Activated T-cell treated with anti-CD3 and anti-CD28 coated beads, Interleukin-2, amount 50 U/mL, for 48 hours (primary cell): ENCODE data around the gene PHB1.

Source experiments
- DNase-seq, 2 experiments: peaks; one replicate each; pipeline ENCODE4 v3.0.0-alpha.2; 2020

The PHB1 gene

DNA sequence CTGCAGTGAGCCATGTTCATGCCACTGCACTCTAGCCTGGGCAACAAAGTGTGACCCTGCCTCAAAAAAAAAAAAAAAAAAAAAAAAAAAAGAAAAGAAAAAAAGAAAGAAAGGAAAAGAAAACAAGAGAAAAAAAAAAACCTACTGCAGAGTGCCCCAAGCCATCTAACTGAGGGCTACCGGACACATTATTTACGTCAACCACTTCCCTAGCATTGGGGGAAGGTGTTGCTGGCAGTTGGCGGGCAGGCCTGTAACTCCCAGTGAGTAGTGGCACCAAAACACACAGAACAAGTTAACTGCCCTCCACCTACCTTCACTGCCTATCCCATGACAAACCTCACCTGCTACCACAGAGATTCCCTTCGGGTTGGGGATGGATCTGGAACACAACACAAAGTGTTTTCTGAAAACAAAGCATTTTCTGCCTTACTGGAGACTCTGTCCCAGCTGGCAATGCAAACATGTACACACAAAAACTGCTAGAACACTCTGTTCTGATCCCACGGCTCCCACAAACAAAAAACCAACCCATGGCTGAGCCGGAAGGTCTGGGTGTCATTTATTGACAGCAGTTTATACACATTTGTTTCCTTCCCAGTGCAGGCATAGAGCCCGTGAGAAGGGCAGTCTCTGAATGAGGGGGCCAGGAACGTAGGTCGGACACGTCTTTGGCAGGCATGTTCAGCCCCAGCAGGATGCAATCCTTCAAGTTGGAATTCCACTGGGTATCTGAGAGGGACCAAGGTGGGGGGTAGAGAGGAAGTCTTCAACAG is 11.0 kb downstream of the PHB1 start:
- no peak for DNase-seq

DNA sequence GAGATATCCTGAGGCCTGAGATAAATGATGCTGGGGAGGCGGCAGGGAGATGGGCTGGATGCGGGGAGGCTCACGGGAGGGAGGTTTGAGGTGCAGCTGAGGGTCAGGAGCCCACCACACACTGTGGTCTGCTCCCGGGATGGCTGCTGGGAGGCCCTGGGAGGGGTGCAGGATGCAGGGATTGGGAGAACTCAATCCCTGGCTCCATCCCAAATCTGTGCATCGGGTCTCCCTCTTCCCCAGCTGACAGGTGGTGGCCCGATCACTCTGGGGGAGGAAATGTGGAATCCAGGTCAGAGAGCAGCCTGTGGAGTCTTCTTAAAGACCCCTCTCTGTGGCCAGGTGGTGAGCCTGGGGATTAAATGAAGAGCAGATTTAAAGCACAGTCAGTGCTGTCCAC is 12.0 kb downstream of the PHB1 start:
- DNase-seq: no peak

DNA sequence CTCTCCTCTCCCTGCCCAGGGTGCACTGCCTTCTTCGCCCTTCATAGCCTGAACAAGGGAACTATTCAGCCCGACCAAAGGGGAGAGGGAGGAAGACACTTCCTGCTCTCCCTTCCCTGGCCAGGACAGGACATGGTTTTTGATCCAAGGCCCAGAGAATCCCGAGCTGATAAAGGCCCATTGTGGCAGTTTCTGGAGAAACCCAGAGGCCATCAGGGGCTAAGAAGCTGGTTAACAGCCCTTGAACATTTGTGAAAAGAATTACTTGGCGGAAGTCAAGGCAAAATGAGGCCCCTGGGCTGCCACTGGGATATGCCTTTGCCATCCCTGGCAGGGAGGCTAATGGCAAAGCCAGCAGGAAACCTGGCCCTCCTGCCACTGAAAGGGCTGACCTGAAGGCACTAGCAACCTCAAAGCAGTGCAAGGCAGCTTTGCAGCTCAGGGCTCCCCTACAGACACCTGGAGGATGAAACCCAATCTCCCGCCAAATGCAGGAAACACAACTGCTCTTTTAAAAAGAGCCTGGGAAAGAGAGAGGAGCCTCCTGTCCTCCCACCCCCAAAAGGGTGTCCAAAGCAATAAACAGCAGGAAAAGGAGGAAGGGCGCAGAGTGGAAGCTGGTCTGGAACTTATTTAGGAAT is 12.6 kb downstream of the PHB1 start:
- DNase-seq: no peak

DNA sequence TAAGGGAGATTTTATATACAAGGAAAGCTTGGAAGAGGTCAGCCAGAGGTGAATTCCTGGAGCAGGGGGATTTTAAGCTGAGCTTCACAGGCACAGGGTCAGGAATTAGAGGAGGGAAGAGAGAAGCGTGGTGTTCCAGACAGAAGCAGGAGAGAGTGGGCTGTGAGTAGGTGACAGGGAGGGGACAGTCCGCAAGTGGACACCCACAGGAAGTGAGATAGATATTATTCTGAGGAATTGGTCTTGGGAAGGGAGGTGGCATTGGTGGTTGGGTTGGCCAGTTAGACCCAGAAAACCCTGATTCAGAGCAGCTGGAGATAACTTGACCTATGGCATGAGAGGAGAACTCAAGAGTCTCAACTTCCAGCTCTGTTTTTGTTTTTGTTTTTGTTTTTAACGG is 14.7 kb downstream of the PHB1 start:
- no peak for DNase-seq

DNA sequence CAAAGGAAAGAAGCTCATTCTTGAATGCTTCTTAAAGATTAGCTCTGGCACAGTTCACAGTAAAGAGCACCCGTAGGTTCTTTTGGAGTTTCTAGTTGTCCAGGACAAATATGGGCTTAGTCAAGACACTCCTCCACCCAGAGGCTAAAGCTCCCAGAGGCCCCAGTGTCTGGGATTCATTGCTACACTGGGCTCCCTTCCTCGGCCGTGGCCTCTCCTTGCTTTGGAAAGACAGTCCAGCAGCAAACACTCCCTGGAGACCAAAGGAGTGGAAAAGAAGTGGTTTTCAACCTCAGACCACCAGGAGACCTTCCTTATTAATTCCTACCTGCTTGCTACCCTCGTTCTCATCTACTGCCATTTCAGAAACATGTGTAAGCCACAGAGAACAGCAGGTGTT is 17.1 kb downstream of the PHB1 start:
- DNase-seq: no peak

DNA sequence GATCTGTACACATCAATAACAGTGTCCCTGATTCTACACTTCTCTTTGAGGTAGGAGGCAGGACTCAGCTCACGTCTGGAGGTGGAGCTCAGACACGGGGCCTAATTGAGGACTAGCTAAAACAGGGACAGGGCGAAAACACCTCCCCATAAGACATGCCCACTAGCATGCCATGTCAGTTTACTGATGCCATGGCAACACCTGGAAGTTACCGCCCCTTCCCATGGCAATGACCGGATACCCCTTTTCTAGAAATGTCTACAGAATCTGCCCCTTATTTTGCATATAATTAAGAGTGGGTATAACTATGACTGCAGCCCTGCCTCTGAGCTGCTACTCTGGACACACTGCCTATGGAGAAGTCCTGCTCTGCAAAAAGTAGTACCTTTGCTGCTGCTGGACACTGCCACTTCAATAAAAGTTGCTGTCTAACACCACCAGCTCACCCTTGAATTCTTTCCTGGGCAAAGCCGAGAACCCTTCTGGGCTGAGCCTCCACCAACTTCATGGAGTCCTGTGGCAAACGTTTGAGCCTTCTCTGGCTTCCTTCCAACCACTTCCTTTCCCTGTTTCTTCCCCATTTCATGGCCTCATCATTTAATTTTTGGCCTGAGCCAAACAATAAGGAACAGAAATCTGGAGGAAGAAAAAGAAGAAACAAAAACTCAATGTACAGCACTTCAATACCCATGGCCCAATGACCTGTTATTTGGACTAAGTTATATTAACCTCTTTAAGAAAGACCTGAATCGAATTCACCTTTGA is 21.0 kb downstream of the PHB1 start:
- DNase-seq: no peak

DNA sequence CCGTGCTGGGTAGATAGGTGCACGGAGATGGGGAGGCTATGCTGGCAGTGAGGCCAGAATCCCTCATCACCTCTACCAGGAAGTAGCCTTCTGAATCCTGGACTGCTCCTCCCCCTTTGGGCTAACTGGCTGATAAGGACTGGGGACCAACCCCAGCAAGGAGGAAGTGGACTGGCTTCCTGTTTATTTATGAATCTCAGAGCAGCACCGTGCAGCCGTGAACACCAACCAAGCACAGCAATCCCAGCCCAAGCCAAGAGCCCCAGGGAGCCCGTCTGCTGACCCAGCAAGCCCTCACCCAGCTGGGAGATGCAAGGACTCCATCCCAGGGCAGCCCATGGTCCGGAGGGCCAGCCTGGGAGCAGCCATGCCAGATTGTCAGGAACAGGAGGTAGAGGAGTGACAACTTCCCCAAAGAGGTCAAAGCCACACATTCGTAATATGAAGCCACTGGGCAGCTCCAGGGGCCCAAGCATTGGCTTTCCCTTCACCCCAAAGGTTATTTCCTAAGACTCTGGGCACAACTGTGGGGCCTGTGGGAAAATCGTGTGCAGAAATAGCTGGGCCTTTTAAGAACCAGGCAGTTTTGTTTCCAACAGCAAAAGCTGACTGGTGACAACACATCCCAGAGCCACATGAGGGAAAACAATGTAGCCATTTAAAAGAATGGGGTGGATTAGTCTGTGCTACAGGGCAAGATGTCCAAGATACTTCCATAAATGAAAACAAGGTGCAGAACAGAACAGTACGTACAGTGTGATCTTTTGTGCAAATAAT is 23.9 kb downstream of the PHB1 start:
- peak; percentile 27 to 29 for DNase-seq

DNA sequence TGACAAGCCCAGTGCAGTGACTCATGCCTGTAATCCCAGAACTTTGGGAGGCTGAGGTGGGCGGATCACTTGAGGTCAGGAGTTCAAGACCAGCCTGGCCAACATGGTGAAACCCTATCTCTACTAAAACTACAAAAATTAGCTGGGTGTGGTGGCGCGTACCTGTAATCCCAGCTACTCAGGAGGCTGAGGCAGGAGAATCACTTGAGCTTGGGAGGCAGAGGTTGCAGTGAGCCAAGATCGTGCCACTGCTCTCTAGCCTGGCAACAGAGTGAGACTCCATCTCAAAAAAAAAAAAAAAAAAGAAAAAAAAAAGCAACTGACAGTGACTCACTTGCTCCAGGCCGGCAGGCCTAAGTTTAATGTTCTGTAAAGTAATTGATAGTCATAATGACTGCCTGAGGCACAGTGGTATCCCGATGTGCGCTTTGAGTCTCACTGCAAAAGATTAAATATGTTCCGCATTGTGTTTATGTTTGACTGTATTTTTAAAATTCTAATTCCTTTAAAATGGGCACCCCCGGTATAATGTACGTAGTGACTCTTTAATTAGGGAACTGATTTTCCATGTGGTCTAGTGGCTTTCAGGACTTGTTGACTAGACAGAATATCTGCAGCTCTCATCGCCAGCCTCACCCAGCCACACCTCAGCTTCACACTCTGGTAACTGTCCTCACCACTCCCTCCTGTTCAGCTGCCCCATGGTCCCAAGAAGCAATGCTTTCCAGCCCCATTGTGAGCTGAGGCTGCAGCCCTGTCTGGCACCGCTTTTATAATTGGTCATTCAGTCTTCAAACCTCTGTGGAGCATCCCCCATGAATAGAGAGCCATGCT is 25.0 kb downstream of the PHB1 start:
- peak; percentile 25 to 31 for DNase-seq

DNA sequence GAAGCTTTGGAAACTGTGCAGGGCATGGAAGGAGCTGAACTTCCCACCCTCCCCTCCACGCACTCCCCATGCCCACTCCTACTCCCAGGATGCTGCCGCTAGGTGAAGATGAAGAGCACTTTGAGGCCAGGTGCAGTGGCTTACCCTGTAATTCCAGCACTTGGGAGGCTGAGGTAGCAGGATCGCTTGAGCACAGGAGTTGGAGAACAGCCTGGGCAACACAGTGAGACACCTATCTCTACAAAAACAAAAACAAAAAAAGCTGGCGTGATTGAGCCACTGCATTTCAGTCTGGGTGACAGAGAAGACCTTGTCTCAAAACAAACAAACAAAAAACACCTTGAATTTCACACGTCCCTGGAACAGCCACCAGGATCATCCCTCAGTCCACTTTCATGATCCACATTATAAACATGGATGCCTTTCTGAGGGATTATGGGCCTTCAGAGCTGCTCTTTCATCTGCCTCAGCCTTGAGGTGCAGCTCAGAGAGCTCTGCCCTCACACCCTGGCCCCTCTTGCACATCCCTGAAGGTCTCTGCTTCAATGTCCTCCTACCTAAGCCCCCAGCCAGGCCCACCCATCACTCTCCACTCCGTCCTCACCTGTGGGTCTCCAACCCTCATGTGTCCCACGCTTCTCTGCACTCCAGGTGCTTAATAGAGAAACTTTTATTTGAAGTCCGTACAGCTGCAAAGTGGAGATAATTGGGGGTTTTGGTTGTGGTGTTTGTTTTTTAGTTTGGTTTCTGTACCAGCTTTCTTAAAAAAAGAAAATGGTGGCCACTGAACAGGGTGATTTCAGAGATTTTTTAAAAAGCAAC is 25.8 kb downstream of the PHB1 start:
- no peak for DNase-seq

DNA sequence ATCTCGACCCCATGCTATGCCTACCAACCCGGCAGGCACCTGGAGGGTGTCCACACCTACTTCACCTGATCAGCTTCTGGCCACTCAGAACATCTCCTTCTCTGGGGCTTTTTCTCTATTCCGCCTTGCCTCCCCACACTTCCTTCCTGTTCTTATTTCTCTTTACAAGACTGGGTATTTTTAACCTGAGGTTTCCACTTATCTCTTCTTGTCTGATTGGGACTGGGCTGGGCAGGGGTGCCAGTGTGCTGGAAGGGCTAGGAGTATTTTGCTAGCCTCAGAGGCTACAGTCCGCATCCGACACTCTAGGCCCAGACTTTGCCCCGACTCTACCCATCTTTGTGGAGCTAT is 26.4 kb downstream of the PHB1 start:
- DNase-seq: no peak

DNA sequence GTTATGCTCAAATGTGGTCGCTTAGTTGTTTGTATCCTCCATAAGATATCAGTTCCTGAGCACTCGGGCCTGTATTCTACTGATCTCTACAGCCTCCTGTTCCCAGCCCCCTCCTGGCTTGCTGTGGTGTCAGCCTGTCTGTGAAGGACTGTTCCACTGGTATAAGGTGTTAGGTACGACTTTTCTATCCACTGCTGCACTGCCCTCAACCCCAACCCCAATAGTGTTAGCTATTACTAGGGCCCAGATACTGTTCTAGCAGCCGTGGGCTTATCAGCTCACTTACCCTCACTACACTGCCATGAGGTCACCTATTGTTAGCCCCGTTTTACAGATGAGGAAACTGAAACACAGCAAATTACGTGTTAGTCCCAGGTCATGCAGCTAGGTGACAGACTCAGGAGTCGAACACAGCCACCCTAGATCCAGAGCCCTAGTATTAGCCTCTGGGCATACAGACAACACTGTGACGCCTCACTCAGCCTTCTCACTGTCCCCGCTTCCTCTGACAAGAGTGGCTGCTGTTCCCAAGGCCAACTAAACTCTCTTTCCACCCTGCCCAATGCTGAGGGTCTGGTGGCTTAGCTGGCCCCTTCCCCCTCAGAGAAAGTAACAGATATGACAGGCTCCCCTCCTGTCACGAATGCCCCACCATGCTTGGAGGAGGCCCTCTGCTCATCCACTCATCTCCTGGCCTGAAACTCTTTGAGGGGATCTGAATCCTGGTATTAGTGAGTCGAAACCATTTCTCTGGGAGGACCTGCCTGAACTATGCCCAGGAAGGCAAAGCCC is 27.0 kb downstream of the PHB1 start:
- peak; percentile 48 to 50 for DNase-seq

DNA sequence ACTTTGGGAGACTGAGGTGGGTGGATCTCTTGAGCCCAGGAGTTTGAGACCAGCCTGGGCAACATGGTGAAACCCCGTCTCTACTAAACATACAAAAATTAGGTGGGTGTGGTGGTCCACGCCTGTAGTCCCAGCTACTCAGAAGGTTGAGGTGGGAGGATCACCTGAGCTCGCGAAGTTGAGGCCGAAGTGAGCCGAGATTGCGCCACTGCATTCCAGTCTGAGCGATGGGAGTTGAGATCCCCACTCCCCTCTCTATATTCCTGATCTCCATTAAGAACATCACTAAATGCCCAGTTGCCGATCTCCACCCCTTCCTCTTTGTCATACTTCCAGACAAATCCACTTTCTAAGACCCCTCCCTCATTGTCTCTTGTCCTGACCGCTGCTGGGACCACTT is 28.3 kb downstream of the PHB1 start:
- no peak for DNase-seq

DNA sequence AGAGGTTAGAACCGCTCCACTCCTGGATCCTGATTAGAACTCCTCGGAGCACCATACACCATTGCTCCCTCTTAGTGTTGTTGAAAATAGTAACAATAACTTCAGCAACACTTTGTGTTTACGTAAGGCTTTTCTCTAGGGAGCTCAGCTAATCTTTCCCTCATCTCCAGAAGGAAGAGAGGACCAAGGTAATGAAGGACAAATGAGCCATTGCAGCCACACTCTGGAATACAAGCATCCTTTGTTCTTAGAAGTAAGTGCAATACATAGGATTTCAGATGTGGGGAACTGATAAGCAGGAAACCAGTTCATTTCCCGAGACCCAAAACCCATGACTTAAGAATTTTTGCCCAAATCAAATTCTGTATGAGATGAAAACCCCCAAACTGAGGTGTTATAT is 29.7 kb downstream of the PHB1 start:
- no peak for DNase-seq

DNA sequence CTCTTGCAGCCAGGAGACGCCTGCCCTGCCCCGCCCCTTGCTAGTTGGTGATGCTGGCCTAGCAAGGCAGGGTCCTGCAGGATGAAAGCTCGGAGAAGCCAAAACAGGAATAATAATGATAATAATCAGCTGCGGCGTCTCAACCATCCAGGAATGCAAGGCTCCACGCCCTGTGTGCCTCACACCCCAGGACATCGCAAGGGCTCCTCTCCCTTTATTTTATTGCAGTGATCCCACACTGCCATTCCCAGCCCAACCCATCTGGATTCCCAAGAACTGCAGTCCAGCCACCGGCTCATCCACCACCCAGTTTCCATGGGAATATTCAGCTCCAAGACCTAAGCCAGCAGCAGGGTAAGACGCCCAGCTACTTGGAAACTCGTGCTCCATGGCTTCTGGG is 31.6 kb downstream of the PHB1 start:
- DNase-seq: no peak

DNA sequence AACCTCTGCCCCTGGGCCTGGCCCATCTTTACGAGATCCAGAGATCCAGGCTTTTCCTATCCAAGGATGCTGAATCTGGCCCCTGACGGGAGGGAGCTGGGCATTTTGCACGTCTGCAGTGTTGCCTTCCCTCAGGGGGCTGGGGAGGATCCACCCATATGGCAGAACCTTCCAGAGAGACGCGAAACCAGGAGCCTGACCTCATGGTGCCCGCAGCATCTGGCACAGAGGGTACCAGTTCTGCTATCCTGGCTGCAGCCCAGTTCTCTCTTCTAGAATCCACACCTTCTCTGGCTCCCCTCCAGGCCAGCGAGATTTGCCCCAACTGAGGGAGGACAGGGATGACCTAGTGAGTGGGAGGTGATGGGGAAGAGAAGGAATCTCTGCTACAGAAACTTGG is 32.1 kb downstream of the PHB1 start:
- no peak for DNase-seq

DNA sequence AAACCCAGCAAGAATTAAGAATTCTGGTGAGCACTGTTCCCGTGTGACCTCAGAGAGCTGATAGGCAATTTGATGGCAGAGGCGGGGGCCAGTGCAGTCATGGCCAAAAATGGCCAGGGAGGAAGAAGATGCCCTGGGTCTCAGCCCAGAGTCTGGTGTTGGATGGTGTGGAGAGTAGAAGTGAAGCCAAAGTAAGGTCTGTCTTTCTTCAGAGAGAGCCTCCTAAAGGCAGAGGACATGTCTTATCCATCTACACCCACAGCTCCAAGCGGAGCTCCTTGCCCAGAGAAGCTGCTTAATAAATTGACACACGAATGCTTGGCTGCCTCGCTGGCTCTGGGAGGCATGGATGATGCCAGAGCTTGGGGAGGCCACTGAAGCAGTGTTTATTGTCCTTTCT is 32.9 kb downstream of the PHB1 start:
- no peak for DNase-seq

DNA sequence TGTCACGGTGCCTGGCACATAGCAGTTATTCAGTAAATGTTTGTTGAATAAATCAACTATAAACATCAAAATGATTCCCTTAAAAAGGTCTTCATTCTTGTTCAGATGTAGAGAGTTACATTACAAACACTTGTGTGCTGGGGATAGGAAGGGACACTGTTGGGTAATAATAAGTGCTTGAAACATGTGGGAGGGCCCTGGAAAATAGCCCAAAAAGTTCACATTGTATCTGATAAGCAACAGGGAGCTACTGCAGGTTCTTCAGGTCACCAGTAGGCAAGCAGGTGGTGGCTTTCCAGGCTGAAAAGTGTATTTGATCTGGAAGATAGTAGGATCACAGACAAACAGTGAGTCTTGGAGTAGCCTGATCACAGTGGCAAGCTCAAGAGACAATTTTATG is 33.6 kb downstream of the PHB1 start:
- DNase-seq: no peak

DNA sequence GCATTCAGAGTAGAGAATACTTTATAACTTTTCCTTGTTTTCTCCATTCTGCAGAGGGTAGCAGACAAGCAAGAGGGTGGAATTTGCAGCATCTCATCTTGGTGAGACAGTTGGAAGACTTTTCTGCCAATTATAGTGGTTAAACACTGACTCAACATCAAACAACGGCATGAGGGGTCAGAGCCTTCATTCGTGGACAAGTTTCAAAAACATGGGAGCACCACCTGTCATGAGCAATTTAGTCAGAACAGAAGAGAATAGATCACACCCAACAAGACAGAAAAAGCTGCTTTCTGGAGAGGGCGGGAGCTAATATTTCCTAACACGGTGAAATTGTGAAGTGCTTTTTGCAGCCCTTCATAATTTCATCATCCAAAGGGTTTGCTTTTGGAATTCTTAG is 34.8 kb downstream of the PHB1 start:
- DNase-seq: no peak

DNA sequence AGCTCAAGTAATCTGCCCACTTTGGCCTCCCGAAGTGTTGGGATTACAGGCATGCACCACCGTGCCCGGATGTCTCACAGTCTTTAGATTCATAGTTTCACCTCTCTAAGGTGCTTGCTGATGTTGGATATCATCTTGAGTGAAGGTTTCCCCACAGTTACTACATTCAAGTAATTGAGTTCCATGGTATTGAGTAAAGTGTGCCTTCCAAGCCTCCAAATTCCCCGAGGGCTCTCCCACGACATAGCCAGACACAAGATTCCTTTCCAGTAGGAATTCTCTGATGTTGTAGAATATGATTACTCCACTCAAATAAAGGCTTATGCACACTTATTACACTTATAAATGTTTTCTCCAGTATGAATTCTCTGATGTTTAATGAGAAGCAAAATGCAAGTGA is 36.4 kb downstream of the PHB1 start:
- no peak for DNase-seq

DNA sequence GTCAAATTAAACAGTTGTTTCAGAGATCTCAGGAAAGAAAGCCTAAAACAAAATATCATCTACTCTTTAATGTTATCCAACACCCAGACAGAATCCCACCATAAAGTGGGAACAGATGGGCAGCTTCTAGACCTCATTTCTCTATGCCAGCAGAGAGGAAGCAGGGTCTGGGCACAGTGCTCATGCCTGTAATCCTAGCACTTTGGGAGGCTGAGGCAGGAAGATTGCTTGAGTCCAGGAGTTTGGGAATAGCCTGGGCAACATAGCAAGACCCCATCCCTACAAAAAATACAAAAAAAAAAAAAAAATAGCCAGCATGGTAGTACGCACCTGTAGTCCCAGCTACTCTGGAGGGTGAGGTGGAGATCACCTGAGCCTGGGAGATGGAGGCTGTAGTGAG is 39.1 kb downstream of the PHB1 start:
- no peak for DNase-seq

DNA sequence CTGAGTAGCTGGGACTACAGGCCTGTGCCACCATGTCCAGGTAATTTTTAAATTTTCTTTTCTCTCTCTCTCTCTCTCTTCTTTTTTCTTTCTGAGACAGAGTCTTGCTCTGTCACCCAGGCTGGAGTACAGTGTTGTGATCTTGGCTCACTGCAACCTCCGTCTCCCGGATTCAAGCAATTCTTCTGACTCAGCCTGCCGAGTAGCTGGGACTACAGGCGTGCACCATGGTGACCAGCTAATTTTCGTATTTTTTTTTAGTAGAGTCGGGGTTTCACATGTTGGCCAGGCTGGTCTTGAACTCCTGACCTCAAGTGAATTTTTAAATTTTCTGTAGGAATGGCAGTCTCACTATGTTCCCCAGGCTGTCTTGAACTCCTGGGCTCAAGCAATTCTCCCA is 41.6 kb downstream of the PHB1 start:
- no peak for DNase-seq
